Glomerular endothelial cell (primary cell): Measurements from ENCODE around the gene SSRP1. TPM values are rescaled to one million over a fixed set of nuclear protein-coding genes. Genes with fewer than 3 reads are reported as not detected.

Source experiments
- DNase-seq: peaks from one replicate; pipeline ENCODE4 v3.0.0-alpha.2; 2011; ENCODE audit warnings: low read depth, low spot score; ENCODE audit errors: extremely low read depth
- total RNA-seq: library from RNA; depleted of rRNA; stranded (reverse); fragments of >200 nt; gene quantifications from 2 replicates; pipeline ENCODE4 v1.2.3, GENCODE V29; 2015

SSRP1 gene
- total RNA-seq, 1 donor from 2014 or later = 95.7 TPM

GRCh38 chr11:57276971-57277675 lies 58.6 kb downstream of the SSRP1 start:
- DNase-seq = no peak

- no peak for DNase-seq
Measured at GRCh38 chr11:57276169-57276970, 59.3 kb downstream of the SSRP1 start.

Other genes starting within 250 kb of the SSRP1 start
- gene LRRC55, start 153.9 kb downstream of the SSRP1 start, total RNA-seq = 0.05 and 1.3 TPM in 2 replicates
- gene APLNR, start 98.6 kb downstream of the SSRP1 start, total RNA-seq = 0.10 and 0.76 TPM in 2 replicates
- gene TNKS1BP1, start 10.9 kb downstream of the SSRP1 start, total RNA-seq = 107 and 154 TPM in 2 replicates
- not detected in 2 replicates for gene P2RX3, start 2.5 kb upstream of the SSRP1 start, total RNA-seq
- gene PRG3, start 45.3 kb upstream of the SSRP1 start, total RNA-seq = not detected in 2 replicates
- not detected in 2 replicates for gene PRG2, start 54.8 kb upstream of the SSRP1 start, total RNA-seq
- gene SLC43A3, start 91.2 kb upstream of the SSRP1 start, total RNA-seq = 29.7 and 32.8 TPM in 2 replicates
- gene RTN4RL2, start 124.6 kb upstream of the SSRP1 start, total RNA-seq = 0.23 and 1.5 TPM in 2 replicates
- gene SLC43A1, start 179.8 kb upstream of the SSRP1 start, total RNA-seq = 10.5 and 15.9 TPM in 2 replicates
- 31.9 and 35.0 TPM in 2 replicates for gene TIMM10, start 194.9 kb upstream of the SSRP1 start, total RNA-seq
- not detected in 2 replicates for gene SMTNL1, start 201.7 kb upstream of the SSRP1 start, total RNA-seq
- gene UBE2L6, start 231.8 kb upstream of the SSRP1 start, total RNA-seq = 74.1 and 87.1 TPM in 2 replicates